Transverse colon (tissue), 4 donors: ENCODE data around the gene MAST4. TPM values are rescaled to one million over a fixed set of nuclear protein-coding genes. Genes with fewer than 3 reads are reported as not detected.

Experiments
- DNase-seq: peaks from one replicate; pipeline ENCODE4 v3.0.0-alpha.2; 2019
- H3K27ac ChIP-seq, 4 donors: fragments of 200-600 bp; sonication (generic); 2 replicates each; pipeline ENCODE4 v1.5.1; 2016 to 2018; ENCODE audit warnings: inconsistent platforms in 4 of 4
- H3K27me3 ChIP-seq: fragments of 200-600 bp; sonication (generic); 2 replicates; pipeline ENCODE4 v1.5.1; 2017; ENCODE audit warnings: inconsistent platforms
- H3K36me3 ChIP-seq, 4 donors: fragments of 200-600 bp; sonication (generic); 2 replicates each; pipeline ENCODE4 v1.5.1; 2017 to 2019; ENCODE audit warnings: inconsistent platforms in 4 of 4
- H3K4me1 ChIP-seq, 4 donors: fragments of 200-600 bp; sonication (generic); 2 replicates each; pipeline ENCODE4 v1.5.1; 2017 to 2020; ENCODE audit warnings: inconsistent platforms in 4 of 4
- H3K4me3 ChIP-seq, 4 donors: fragments of 200-600 bp; sonication (generic); 1 replicate in 1 of 4; 2 replicates in 3 of 4; pipeline versions ENCODE4 v1.5.1 to v1.6.1; 2017 to 2019; ENCODE audit warnings: inconsistent platforms in 4 of 4
- H3K9me3 ChIP-seq, 2 donors: fragments of 200-600 bp; sonication (generic); 2 replicates each; pipeline ENCODE4 v1.5.1; 2017 to 2019; ENCODE audit warnings: inconsistent platforms in 2 of 2
- CTCF ChIP-seq, 5 experiments: fragments of 200-600 bp in 3 of 5; fragments of 450-650 bp in 2 of 5; sonication (generic) in 3 of 5; IDR thresholded peaks; 1 replicate in 2 of 5; 2 replicates in 3 of 5; pipeline ENCODE4 v1.5.1; 2016 to 2017; ENCODE audit warnings: antibody characterized with exemption in 5 of 5, inconsistent platforms in 3 of 5, mild to moderate bottlenecking in 2 of 5, moderate library complexity in 1 of 5
- EP300 ChIP-seq: sonication (generic); formaldehyde crosslinking; IDR thresholded peaks from one replicate; pipeline ENCODE4 v1.6.1; 2017; ENCODE audit warnings: antibody characterized with exemption, low read depth
- POLR2A ChIP-seq: fragments of 450-650 bp; IDR thresholded peaks from one replicate; pipeline ENCODE4 v1.6.1; 2016; ENCODE audit warnings: antibody characterized with exemption, mild to moderate bottlenecking, moderate library complexity
- POLR2AphosphoS5 ChIP-seq, 3 donors: sonication (generic); formaldehyde crosslinking; IDR thresholded peaks; one replicate each; pipeline ENCODE4 v1.6.1; 2016; ENCODE audit warnings: antibody characterized with exemption in 3 of 3
- WGBS, 2 donors: methylation state at CpG; one replicate each; pipeline ENCODE4 v1.1.5; 2018; ENCODE audit warnings: low coverage in 1 of 2; 5-methylcytosine and 5-hydroxymethylcytosine counted together
- in situ Hi-C, 4 donors: fragments of 200-750 bp; cut with MboI; loops; one replicate each; pipeline versions ENCODE4 v1.15.0 to v1.15.1; 2017; ENCODE audit warnings: low sequenced_read_pairs in 3 of 4, low pct_ligation_motif_present in 1 of 4, low pct_unique_long_range_greater_than_20kb in 1 of 4
- intact Hi-C: fragments of 100-400 bp; cut with DNase I; formaldehyde crosslinking; loops from one replicate; pipeline ENCODE4 v1.15.1; 2023; ENCODE audit warnings: low total_unique reads
- total RNA-seq, 4 donors: library from RNA; depleted of rRNA; stranded (reverse); fragments of >200 nt; gene quantifications; one replicate each; pipeline ENCODE4 v1.1.0, GENCODE V29; 2016

MAST4 gene
- total RNA-seq, 4 donors from 2014 or later = 20.3 to 46.8 (median 35.4) TPM

GRCh38 chr5:66872736-66873331 is 276.6 kb downstream of the MAST4 start:
- H3K27me3 ChIP-seq = no peaks in the 10 kb centered on the region
- no peaks in the 10 kb centered on the region for H3K36me3 ChIP-seq
- H3K27ac ChIP-seq = no peak overlapping the region
- no peaks in the 10 kb centered on the region for H3K4me1 ChIP-seq
- WGBS, 2 donors = 89 to 93% methylated on average over 5 to 6 of the region's 6 CpGs
- no peak for TF ChIP-seq EP300
- no peak for TF ChIP-seq POLR2A
- TF ChIP-seq CTCF (IDR thresholded peaks at IDR 0.05) = no peak
- TF ChIP-seq POLR2AphosphoS5 (IDR thresholded peaks at IDR 0.05) = no peak
- no peaks in the 10 kb centered on the region for H3K9me3 ChIP-seq
- in situ Hi-C loops (no loop called here), intact Hi-C loops (no loop called here)
- DNase-seq = no peak
- no peak overlapping the region for H3K4me3 ChIP-seq

GRCh38 chr5:66874004-66874403 is 277.8 kb downstream of the MAST4 start:
- 42 to 65% methylated on average over 3 of the region's 3 CpGs for WGBS, 2 donors
- Histone ChIP-seq H3K9me3 (no peaks in the 10 kb centered on the region), H3K27ac (no peak overlapping the region), H3K27me3 (no peaks in the 10 kb centered on the region), H3K36me3 (no peaks in the 10 kb centered on the region), H3K4me1 (no peaks in the 10 kb centered on the region), H3K4me3 (no peak overlapping the region)
- TF ChIP-seq POLR2AphosphoS5 (IDR thresholded peaks at IDR 0.05) = no peak
- no peak for TF ChIP-seq POLR2A
- no peak for TF ChIP-seq EP300
- no peak for TF ChIP-seq CTCF (IDR thresholded peaks at IDR 0.05)
- in situ Hi-C loops = no loop called here
- no peak for DNase-seq
- intact Hi-C loops = no loop called here

GRCh38 chr5:66875315-66875714 is 279.1 kb downstream of the MAST4 start:
- no peak for DNase-seq
- intact Hi-C loops = no loop called here
- in situ Hi-C loops = no loop called here
- H3K27ac ChIP-seq = no peak overlapping the region
- no peaks in the 10 kb centered on the region for H3K27me3 ChIP-seq
- TF ChIP-seq EP300 = no peak
- no peak for TF ChIP-seq CTCF (IDR thresholded peaks at IDR 0.05)
- H3K4me3 ChIP-seq = no peak overlapping the region
- no peaks in the 10 kb centered on the region for H3K36me3 ChIP-seq
- H3K9me3 ChIP-seq = no peaks in the 10 kb centered on the region
- no peaks in the 10 kb centered on the region for H3K4me1 ChIP-seq

- 93 to 100% methylated on average over 2 to 6 of the region's 6 CpGs for WGBS, 2 donors
- intact Hi-C loops = no loop called here
- Histone ChIP-seq H3K36me3 (no peaks in the 10 kb centered on the region), H3K4me1 (peaks cover 0 to 3% (median under 1%) of the 10 kb centered on the region in 4 donors), H3K4me3 (no peak overlapping the region), H3K27ac (no peak overlapping the region), H3K9me3 (no peaks in the 10 kb centered on the region), H3K27me3 (no peaks in the 10 kb centered on the region)
- DNase-seq = no peak
- in situ Hi-C loops = no loop called here
- no peak for TF ChIP-seq CTCF (IDR thresholded peaks at IDR 0.05)
- no peak for TF ChIP-seq POLR2A
- TF ChIP-seq POLR2AphosphoS5 (IDR thresholded peaks at IDR 0.05) = no peak
- TF ChIP-seq EP300 = no peak
These were observed 280.1 kb downstream of the MAST4 start for GRCh38 chr5:66876266-66876807.
